GM12892 (cell line): ENCODE measurements around the gene CTSF.

Experiments used
- POLR2AphosphoS5 ChIP-seq: IDR thresholded peaks from 2 replicates; pipeline ENCODE4 v1.6.1; 2011; ENCODE audit warnings: low read depth, low read length, control low read depth
- TAF1 ChIP-seq: IDR thresholded peaks from 2 replicates; pipeline ENCODE4 v1.6.1; 2011; ENCODE audit warnings: low read depth, mild to moderate bottlenecking, control low read depth, low read length, borderline replicate concordance

GRCh38 chr11:66604155-66604554 is 35.7 kb upstream of the CTSF start:
- TF ChIP-seq POLR2AphosphoS5 (no peak), TAF1 (no peak)
